PC-9 (cell line): ENCODE data around the gene CCDC78. TPM values are rescaled to one million over a fixed set of nuclear protein-coding genes. Genes with fewer than 3 reads are reported as not detected.

ENCODE experiments used
- BruUV-seq: library from RNA; stranded (reverse); fragments of 400-500 nt; replicated peaks from 2 replicates; lab custom pipeline; 2021; lab: Mats Ljungman, UMichigan
- CTCF ChIA-PET: fragments of 300-600 bp; sonication (Branson Sonifier 250); formaldehyde crosslinking; loops from one replicate; lab custom pipeline; 2022; ENCODE audit warnings: antibody characterized with exemption; lab: Charles Lee
- POLR2A ChIA-PET: fragments of 300-600 bp; sonication (Branson Sonifier 250); formaldehyde crosslinking; loops from one replicate; lab custom pipeline; 2022; ENCODE audit warnings: antibody characterized with exemption; ENCODE audit not compliant: unreplicated experiment; lab: Charles Lee
- DNase-seq, 2 experiments: peaks; one replicate each; pipeline versions ENCODE4 v3.0.0 to v3.0.0-alpha.2; 2015 to 2022; ENCODE audit warnings: mixed read lengths in 1 of 2
- H2AFZ ChIP-seq: fragments of 200-600 bp; sonication (generic); 2 replicates; pipeline ENCODE4 v1.8.1; 2017; ENCODE audit warnings: antibody characterized with exemption
- H3F3A ChIP-seq: fragments of 200-600 bp; sonication (generic); 2 replicates; pipeline ENCODE4 v1.8.1; 2017; ENCODE audit warnings: antibody characterized with exemption, mild to moderate bottlenecking, low read depth; ENCODE audit not compliant: insufficient read depth
- H3K27ac ChIP-seq: fragments of 200-600 bp; sonication (generic); 2 replicates; pipeline ENCODE4 v1.6.1; 2016; ENCODE audit warnings: mixed run types
- H3K27me3 ChIP-seq: fragments of 200-600 bp; sonication (generic); 2 replicates; pipeline ENCODE4 v1.6.1; 2016; ENCODE audit warnings: low read depth, mixed run types; ENCODE audit not compliant: insufficient read depth
- H3K36me3 ChIP-seq: fragments of 200-600 bp; sonication (generic); 2 replicates; pipeline ENCODE4 v1.6.1; 2016; ENCODE audit warnings: low read depth, mixed run types
- H3K4me1 ChIP-seq: fragments of 200-600 bp; sonication (generic); replicated peaks from 2 replicates; pipeline ENCODE4 v1.6.1; 2016; ENCODE audit warnings: mixed run types; ENCODE audit not compliant: insufficient read depth
- H3K4me2 ChIP-seq: fragments of 200-600 bp; sonication (generic); 2 replicates; pipeline ENCODE4 v1.6.1; 2017; ENCODE audit warnings: mixed run types
- H3K4me3 ChIP-seq: fragments of 200-600 bp; sonication (generic); 2 replicates; pipeline ENCODE4 v1.6.1; 2016; ENCODE audit warnings: mixed run types
- H3K79me2 ChIP-seq: fragments of 200-600 bp; sonication (generic); 2 replicates; pipeline ENCODE4 v1.6.1; 2017; ENCODE audit warnings: low read depth, mixed run types
- H3K9me2 ChIP-seq: fragments of 200-600 bp; sonication (generic); 2 replicates; pipeline ENCODE4 v1.8.1; 2017; ENCODE audit warnings: mild to moderate bottlenecking; ENCODE audit not compliant: insufficient read depth
- H3K9me3 ChIP-seq: fragments of 200-600 bp; sonication (generic); 2 replicates; pipeline ENCODE4 v1.8.1; 2016; ENCODE audit warnings: low read depth; ENCODE audit not compliant: insufficient read depth
- H4K20me1 ChIP-seq: fragments of 200-600 bp; sonication (generic); 2 replicates; pipeline ENCODE4 v1.8.1; 2017; ENCODE audit not compliant: insufficient read depth
- CTCF ChIP-seq: fragments of 200-600 bp; sonication (generic); conservative IDR thresholded peaks from 2 replicates; pipeline ENCODE4 v1.6.1; 2017; ENCODE audit warnings: mixed run types, antibody characterized with exemption, mild to moderate bottlenecking, moderate library complexity
- EZH2 ChIP-seq: fragments of 200-600 bp; sonication (generic); IDR thresholded peaks from 2 replicates; pipeline ENCODE4 v1.8.0; 2017; ENCODE audit warnings: antibody characterized with exemption, low read depth
- intact Hi-C: fragments of 100-400 bp; cut with micrococcal nuclease; formaldehyde crosslinking; loops from one replicate; pipeline ENCODE4 v1.10.0; 2022; ENCODE audit not compliant: unreplicated experiment
- total RNA-seq: library from RNA; stranded (reverse); gene quantifications from 2 replicates; pipeline ENCODE4 v1.2.3, GENCODE V29; 2021

Gene CCDC78
- total RNA-seq, 1 experiment from 2014 or later: 4.2 TPM

- Histone ChIP-seq H2AFZ (no peak overlapping the region), H4K20me1 (no peaks in the 10 kb centered on the region), H3K36me3 (no peaks in the 10 kb centered on the region), H3K4me1 (no peaks in the 10 kb centered on the region), H3K9me3 (no peaks in the 10 kb centered on the region), H3K9me2 (no peaks in the 10 kb centered on the region), H3K4me2 (no peak overlapping the region), H3K4me3 (no peak overlapping the region), H3K79me2 (no peaks in the 10 kb centered on the region), H3F3A (0 out of 2 replicates have a peak, but pooled peaks cover 6% of the 10 kb centered on the region), H3K27ac (no peak overlapping the region), H3K27me3 (peaks cover 3% of the 10 kb centered on the region; the same call in 1 of the 2 replicates)
- TF ChIP-seq CTCF: no peak
- no peak for TF ChIP-seq EZH2
- DNase-seq: peak in 1 of 2 experiments; percentile 62
- ChIA-PET POLR2A (no interaction called here), CTCF (interaction anchor here (0.6 kb wide), 1 partner anchor 388 kb away, joined by 9 read pairs; no protein-coding TSS in a partner anchor)
- intact Hi-C loops: no loop called here
- no TSS peak for BruUV-seq
Measured at GRCh38 chr16:774086-775001, 48.1 kb upstream of the CCDC78 start.

GRCh38 chr16:772959-773358 is 46.7 kb upstream of the CCDC78 start:
- BruUV-seq: no TSS peak
- ChIA-PET CTCF (no interaction called here), POLR2A (no interaction called here)
- Histone ChIP-seq H3K27me3 (no peaks in the 10 kb centered on the region), H2AFZ (no peak overlapping the region), H3K4me2 (no peak overlapping the region), H4K20me1 (no peaks in the 10 kb centered on the region), H3K4me3 (no peak overlapping the region), H3K9me3 (no peaks in the 10 kb centered on the region), H3K36me3 (no peaks in the 10 kb centered on the region), H3K27ac (no peak overlapping the region), H3F3A (0 out of 2 replicates have a peak, but pooled peaks cover 4% of the 10 kb centered on the region), H3K4me1 (no peaks in the 10 kb centered on the region), H3K79me2 (no peaks in the 10 kb centered on the region), H3K9me2 (no peaks in the 10 kb centered on the region)
- intact Hi-C loops: no loop called here
- DNase-seq: no peak
- TF ChIP-seq CTCF (no peak), EZH2 (no peak)

GRCh38 chr16:770411-770810 is 44.2 kb upstream of the CCDC78 start:
- Histone ChIP-seq H3F3A (peaks cover 4% of the 10 kb centered on the region; the same call in 1 of the 2 replicates), H3K9me3 (no peaks in the 10 kb centered on the region), H3K9me2 (no peaks in the 10 kb centered on the region), H3K27ac (no peak overlapping the region), H3K79me2 (no peaks in the 10 kb centered on the region), H2AFZ (no peak overlapping the region), H3K36me3 (no peaks in the 10 kb centered on the region), H3K4me1 (no peaks in the 10 kb centered on the region), H3K4me2 (no peak overlapping the region), H3K27me3 (no peaks in the 10 kb centered on the region), H3K4me3 (no peak overlapping the region), H4K20me1 (no peaks in the 10 kb centered on the region)
- intact Hi-C loops: no loop called here
- DNase-seq: no peak
- no TSS peak for BruUV-seq
- POLR2A ChIA-PET: no interaction called here
- CTCF ChIA-PET: interaction anchor here (0.6 kb wide), 1 partner anchor 49 kb away, joined by 7 read pairs; the partner anchor contains the start of gene ANTKMT
- TF ChIP-seq EZH2 (no peak), CTCF (no peak)
